Ureter (tissue), 1 donor: ENCODE data around the gene APBA3. TPM values are rescaled to one million over a fixed set of nuclear protein-coding genes. Genes with fewer than 3 reads are reported as not detected.

Source experiments
- DNase-seq: peaks from one replicate; pipeline ENCODE4 v3.0.0-alpha.2; 2020; ENCODE audit warnings: low spot score
- total RNA-seq: library from RNA; stranded (reverse); gene quantifications from one replicate; pipeline ENCODE4 v1.2.4, GENCODE V29; 2023
- donor health status: DM: yes; HTN: yes; CAD: no.

Gene APBA3, protein sequence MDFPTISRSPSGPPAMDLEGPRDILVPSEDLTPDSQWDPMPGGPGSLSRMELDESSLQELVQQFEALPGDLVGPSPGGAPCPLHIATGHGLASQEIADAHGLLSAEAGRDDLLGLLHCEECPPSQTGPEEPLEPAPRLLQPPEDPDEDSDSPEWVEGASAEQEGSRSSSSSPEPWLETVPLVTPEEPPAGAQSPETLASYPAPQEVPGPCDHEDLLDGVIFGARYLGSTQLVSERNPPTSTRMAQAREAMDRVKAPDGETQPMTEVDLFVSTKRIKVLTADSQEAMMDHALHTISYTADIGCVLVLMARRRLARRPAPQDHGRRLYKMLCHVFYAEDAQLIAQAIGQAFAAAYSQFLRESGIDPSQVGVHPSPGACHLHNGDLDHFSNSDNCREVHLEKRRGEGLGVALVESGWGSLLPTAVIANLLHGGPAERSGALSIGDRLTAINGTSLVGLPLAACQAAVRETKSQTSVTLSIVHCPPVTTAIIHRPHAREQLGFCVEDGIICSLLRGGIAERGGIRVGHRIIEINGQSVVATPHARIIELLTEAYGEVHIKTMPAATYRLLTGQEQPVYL
- total RNA-seq: 15.6 TPM

DNA sequence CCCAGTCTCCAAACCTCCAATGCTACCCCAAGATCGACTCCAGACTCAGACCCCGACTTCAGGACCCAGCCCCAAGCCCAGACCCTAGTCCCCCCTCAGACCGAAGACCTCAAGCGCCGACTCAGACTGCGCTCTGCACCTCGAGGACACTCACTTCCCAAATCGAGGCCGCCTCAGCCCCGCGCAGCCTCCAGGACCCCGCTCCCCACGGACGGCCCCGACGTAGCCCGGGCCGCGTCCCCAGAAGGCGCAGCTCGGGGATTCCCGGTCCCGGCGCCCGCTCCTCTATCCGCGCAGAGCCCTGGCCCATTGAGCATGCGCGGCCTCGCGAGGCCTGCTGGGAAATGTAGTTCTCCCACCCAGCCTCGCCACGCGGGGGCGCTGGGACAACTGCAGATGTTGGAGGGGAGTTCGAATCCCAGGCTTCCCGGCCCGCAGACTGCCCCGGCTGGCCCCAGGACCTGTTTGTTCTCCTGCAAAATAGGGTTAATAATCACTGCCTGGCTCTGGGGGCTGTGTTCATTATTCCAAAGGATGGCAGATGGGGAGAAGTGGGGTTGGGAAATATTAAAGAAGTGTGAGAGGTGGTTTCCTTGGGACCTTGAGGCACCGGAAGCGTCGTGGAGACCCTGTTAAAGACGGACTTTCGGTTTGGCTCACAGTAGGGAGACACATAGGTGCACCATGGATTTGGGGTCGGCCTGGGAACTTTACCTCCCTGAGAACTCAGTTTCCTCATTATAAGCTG is at the start of gene APBA3:
Gene APBA3 (minus strand): TSS at position 311 of the 748 bp plus-strand sequence. CDS start 1,428 bp downstream, outside the sequence.
- DNase-seq: peak; percentile 92

DNA sequence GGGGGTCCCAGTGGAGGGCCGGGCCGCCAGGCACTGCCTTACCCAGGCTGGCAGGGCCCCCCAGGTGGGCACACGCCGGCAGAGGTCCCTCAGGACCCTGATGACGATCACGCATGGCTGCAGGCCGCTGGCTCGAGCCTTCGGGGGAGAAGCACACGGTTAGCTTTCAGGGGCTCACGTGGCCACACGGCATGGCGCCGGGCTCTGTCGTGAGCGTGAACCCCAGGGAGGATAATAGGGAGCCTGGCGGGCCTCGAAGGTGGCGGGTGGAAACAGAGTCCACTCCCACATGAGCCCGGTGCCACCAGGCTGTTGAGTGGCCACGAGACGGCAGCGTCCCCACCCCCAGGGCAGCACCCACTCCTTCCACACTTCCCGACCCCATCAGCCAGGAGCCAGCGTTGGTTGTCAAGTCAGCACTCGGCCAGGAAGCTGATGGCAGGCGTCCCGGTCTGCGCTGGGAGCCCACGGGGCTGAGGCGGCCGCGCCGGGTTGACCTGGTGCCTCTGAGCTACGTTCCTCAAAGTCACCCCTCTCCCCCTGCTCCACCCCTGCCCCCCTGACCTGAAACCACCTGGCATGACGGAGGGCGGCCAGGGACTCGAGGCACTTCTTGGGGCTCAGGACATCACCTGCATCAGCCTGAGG is 49.3 kb upstream of the APBA3 start:
- DNase-seq: no peak

DNA sequence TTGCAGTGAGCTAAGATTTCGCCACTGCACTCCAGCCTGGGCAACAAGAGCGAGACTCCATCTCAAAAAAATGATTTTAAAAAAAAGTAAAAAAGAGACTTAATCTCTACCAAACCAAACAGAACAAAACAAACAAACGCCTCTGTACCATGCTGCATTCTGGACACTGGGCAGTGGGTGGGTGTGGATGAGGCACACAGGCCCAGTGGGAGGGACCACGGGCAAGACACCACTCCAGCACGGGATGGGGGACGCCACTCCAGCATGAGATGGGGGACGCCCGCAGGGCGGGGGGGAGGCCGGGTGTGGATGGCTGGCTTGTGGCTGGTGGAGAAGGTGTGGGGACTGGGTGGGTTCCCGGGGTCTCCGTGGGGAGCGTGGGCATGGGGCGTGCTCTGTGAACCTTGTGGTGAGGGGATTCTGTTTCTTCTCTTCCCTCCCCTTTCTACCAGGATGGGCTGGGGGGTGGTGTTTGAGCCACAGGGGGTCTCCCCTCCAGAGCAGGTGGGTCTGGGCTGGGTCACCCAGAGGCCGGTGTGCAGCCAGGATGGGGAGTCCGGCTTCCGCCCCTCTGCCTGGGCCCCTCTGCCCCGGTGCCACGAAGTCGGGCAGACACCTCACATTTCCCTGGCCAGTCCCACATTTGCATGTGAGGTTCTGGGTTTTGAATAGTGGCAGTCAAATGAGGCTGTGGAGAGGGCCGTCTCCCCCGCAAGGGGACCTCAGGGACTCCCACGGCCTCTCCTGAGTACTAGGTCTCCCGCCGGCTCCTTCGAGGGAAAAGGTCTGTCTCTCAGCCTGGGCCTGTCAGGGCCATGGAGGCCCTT is 48.6 kb upstream of the APBA3 start:
- DNase-seq: no peak

DNA sequence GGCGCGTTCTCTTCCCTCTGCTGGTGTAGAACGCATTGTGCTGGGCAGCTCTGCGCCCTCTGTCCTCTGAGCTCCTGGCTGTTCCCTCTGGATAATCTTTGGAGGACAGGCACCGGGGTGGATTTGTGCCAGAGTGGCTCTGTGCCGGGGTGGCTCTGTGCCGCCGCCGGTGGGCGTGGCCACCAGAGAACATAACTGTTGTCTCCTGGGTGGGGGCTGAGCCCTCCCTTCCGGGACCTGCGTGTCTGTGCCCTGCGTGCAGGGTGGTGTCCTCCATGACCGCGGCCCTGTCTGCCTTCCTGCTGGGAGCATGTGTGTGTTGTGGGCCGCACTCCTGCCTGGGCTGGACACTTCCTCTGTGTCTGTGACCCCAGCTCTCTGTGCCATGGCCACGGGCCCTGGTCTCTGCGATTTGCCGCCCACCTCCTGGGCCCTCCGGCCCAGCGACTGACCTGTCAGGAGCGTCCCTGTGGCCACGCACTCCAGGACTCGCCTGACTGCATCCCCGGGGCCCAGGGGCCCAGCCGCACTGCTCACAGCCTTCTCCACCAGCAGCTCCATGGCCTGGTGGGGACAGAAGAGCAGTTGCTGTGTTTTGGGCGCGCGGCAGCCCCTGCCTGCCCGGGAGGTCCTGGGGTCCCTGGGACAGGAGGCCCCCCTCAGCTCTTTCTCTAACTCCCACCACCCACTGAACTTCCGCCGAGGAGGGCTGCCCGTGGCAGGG is 47.1 kb upstream of the APBA3 start:
- no peak for DNase-seq

DNA sequence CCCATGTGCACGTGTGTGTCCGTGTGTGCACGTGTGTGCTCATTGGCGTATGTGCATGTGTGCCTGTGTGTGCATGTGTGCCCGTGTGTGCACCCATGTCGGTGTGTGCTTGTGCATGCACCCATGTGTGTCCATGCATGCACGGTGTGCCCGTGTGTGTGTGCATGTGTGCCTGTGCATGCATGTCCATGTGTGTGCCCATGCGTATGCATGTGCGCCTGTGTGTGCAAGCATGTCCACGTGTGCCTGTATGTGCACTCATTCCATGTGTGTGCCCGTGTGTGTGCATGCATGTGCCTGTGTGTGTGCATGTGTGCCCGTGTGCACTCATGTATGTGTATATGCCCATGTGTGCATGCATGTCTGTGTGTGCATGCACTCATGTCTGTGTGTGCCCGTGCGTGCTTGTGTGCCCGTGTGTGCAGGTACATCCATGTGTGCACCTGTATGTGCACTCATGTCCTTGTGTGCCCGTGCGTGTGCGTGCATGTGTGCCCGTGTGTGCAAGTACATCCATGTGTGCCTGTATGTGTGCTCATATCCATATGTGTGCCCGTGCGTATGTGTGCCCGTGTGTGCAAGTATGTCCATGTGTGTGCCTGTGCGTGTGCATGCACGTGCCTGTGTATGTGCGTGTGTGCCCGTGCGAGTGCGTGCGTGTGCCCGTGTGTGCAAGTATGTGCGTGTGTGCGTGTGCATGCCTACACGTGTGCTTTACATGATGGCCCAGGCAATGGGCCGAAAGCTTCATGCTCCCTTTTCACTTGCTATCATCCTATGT is 46.3 kb upstream of the APBA3 start:
- no peak for DNase-seq

DNA sequence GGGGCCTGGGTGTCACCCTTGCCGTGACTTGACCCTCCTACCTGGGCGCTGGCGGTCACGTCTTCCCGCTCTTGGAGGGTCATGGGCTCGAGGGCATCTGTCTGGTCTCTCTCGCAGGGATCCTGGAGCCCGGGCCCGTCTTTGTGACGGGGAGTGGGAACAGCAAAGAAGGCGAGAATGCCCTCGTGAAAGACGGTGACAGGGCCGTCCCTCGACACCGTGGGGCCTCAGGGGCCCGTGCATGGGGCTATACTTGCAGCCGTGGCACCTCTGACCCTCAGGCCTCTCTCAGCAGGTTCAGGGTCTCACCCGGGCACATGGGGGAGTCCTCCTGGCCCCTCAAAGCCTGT is 45.6 kb upstream of the APBA3 start:
- no peak for DNase-seq

DNA sequence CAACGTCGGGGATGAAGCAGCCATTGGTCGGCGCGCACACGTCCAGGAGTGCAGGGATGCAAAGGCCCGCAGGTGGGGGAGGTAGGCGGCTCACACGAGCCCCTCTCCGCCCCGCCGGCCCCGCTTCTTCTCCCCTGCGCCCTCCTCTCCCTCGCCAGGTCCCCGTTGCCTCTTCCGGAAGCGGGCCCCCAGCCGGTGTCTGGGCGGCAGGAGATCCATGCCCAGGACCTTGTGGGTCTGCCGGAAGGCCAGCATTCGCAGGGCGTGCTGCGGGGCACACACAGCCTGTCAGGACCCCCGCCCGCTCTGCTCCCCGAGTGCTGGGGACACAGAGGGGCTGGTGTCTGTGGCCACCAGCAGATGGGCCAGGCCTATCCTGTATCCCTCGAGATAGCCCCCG is 44.4 kb upstream of the APBA3 start:
- no peak for DNase-seq

DNA sequence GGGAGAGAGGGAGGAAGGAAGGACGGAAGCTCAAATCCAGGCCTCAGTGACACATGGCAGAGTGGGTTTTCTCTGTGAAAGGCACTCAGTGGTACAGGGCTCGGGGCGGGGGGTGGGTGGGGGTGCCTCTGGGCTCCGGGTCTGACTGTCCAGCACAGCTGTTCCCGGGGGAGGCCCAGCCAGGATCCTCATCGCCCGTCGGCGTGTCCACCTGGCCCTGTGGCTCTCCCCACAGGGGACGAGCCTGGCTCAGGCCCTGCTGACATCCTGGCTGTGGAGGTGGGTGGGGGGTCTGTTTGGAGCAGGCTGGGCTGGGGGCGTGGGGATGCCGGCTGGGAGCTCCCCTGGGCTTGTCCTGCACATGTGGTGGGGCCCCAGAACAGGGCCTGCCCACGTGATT is 42.9 kb upstream of the APBA3 start:
- DNase-seq: no peak

DNA sequence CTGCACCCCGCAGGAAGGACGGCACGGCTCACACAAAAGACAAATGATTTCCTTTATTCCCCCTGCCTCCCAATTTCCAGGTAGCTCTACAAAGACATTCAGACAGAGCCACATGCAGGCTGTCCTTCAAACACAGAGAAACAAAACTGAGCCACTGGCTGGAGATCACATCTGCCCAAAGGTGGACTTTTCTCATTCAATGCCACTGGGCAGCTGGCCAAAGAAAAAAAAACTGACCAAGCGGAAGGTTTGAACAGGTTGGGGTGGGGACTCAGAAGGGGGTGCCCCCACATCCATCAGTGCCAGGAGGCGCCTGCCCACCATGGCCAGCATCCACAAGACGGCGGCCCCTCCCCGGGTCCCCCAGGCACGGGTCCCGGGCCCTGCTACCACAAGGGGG is 42.5 kb upstream of the APBA3 start:
- DNase-seq: no peak

DNA sequence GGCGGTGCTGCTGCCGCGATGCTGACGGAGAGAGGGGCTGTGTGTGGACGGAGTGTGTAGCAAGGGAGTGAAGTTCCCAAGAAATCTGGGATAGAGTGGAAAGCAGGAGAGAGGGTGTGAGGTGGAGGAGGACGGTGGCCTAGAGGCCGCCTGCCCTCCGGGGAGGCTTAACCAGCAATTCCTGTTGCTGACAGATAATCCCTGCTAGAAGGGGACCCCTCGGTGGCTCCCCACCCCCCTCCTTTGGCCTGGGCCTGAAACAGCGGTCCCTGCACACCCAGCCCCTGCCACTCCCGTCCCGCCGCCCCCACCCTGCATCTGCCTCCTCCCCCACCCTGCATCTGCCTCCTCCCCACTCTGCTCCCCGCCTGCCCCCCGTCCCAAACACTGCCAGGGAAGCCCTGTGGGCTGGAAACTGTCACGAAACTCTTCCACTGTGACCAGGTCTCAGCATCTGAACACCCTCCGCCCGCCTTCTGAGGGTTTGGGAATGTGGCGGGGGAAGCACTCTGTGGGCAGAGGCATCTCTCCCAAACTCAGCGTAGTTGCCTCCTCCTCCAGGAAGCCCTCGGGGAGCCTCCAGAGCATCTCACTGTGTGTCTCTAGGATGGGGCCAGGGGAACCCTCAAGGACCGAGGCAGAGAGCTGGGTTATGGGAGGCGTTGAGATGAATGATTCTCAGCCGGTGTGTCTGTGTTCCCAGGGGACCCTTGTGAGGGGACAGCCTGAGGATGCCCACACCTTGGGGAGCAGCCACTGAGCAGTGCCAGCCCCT is 41.8 kb upstream of the APBA3 start:
- no peak for DNase-seq

DNA sequence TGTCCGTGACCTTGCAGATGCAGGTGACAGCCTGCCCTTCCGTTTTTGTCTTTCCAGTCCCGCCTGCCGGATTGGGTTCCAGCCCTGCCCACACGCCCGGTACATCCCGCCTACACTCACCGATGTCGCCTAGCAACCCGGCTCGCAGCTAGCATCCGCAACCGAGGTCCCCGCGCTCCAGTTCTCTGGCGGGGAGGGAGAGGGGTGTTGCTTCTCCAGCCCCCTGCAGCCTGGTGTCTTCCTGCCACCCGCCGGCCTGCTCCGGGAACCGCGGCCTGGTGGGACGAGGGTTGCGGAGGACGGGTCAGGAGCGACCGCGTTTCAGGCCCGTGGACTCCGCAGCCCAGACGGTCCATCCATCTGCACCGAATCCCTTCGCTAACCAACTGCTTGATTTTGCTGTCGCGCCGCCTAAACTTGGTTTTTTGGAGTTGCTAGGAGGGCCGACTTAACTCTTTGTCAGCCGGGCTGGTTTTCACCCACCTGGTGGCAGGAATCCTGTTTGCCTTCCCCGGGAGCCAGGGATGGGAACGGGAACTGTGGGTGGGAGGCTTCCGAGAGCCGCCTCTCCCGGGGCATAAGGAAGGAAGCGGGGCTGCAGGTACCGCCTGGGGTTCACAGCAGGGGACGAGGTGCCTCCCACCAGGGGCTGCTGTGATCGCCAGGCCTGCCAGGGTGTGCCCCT is 40.1 kb upstream of the APBA3 start:
- no peak for DNase-seq

DNA sequence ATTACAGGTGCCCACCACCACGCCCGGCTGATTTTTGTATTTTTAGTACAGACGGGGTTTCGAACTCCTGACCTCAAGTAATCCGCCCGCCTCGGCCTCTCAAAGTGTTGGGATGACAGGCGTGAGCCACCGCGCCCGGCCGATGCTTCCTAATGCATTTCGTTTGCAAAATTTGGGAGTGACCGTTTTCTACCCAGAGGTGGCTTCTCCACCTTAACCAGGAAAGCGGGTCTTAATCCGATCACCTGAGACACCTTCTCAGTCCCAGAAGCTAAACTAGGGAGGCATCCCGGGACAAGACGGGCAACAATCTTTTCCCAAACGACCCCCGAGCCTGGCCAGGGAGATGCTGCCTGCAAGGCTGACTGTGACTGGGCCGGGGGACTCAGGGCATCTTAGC is 39.5 kb upstream of the APBA3 start:
- no peak for DNase-seq

DNA sequence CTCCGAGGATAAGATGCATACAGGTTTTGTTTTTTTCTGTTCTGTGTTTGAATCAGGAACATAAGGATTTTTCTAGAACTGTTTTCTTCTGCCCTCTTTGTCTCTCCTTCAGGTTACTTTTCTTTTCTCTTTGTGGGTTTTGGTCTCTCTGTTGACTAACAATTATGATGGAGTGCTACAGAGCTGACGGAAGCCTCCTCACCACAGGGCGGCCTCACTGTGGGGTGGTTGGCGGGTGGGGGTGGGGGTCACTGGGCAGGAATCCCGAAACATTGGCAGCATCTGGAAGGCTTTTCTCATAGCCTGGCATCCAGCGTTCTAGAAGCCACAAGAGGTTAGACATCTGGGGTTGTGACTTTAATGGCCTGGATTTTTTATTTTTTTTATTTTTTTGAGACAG is 36.6 kb upstream of the APBA3 start:
- DNase-seq: no peak

DNA sequence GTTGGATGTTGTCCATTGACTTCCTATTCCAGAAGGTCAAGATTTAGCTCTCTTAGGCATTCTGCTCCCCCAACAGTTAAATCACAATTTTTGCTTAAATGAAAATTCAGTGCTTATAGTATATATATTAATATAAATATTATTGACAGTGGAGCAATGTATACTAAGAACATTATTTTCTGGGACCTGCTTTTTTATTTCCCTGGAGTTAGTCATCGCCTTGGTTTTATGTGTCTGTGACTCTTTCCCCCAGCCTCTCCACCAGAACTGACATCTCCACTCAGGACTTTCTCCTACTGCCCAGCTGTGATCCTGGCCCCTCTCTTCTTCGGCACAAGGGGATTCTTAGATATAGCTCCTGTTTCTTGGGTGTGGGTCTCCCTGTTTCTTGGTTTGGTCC is 34.9 kb upstream of the APBA3 start:
- no peak for DNase-seq

DNA sequence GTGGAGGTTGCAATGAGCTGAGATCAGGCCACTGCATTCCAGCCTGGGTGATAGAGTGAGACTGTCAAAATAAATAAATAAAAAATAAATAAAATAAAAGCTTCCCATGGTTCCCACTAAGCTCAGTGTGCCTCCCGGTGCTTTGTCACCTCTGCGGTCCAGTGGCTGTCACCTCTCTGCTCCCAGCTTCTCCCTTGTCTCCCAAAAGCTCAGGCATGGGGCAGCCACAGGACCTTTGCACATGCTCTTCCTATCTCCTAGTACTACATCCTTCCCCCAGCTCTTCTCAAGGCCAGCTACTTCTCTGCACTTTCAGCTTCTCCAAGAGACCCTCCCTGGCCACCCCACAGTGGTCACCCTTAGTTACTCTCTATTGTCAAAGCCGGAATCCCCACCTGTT is 32.3 kb upstream of the APBA3 start:
- no peak for DNase-seq

DNA sequence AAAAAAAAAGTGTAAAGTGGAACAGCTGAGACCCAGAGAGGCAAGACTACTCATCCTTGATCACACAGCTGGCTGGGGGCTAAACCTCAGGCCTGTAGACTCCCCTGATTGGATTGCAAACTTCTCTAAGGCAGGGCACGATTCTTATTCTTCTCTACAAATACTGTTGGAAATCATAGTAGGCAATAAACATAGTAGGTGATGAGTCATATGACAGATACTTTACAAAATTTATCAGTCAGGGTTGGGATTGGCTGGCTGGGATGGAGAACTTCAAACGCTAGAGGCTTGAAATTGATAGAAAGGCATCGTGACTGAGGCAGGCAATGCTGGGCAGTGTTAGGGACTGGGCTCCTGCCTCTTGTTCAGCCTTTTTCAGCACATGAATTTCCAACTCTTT is 30.6 kb upstream of the APBA3 start:
- no peak for DNase-seq

DNA sequence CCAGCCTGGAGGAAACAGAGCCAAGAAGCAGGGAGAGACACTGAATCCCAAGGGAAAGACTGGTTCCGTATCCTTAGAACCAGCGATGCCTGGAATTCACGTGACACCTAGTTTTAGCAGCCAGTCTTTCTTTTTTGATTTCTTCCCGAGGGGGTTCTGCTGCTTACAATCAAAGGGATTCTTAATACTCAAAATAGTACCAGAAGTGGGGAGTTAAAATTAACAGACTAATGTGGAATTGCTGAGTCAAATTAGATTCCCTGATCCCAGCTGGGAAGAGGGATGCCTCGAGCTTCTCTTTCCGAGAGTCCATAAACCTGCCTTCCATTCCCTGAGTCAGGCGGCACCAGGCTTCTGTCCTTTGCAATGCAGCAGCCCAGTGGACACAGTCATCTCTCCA is 29.4 kb upstream of the APBA3 start:
- DNase-seq: no peak

DNA sequence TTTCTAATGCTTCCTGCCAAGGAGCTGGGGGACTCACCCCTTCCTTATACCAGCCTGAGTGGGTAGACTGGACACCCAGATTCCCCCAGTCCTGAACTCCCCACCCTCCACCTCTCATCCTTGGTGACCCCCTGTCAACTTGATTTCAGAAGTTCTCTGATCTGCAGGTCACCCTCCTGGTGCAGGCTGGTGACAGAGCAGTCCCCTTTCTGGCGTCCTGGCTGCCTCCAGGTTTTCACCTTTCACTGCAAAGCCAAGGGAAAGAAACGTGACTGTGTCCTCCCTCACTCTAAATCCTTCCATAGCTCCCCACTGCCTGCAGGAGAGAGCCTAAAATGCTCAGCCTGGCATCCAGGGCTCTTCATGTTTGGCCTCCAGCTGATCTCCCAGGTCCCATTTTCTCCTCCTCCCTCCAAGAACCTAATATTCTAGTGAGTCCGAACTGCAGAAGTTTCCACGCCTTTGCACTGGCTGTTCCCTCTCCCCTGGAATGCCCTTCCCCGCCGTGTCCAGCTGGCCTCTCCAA is 28.8 kb upstream of the APBA3 start:
- no peak for DNase-seq
